NCI-H510A (cell line): ENCODE data around the gene TENM4.

Source experiments
- DNase-seq: peaks from one replicate; lab custom pipeline; 2025; lab: John Stamatoyannopoulos, UW

TENM4 gene

GRCh38 chr11:78744202-78744601 lies 696.6 kb downstream of the TENM4 start:
- DNase-seq = no peak

- DNase-seq = peak; percentile 90
Observed at GRCh38 chr11:78742430-78742829, 698.4 kb downstream of the TENM4 start.

- DNase-seq = no peak
Observed at GRCh38 chr11:78741741-78742140, 699.1 kb downstream of the TENM4 start.

GRCh38 chr11:78740199-78741071 lies 700.4 kb downstream of the TENM4 start:
- DNase-seq = no peak

- no peak for DNase-seq
Observed at GRCh38 chr11:78737891-78738290, 702.9 kb downstream of the TENM4 start.

GRCh38 chr11:78737301-78737700 lies 703.5 kb downstream of the TENM4 start:
- no peak for DNase-seq

- no peak for DNase-seq
Observed at GRCh38 chr11:78735711-78736110, 705.1 kb downstream of the TENM4 start.

GRCh38 chr11:78733031-78733430 lies 707.8 kb downstream of the TENM4 start:
- no peak for DNase-seq

GRCh38 chr11:78732246-78732645 lies 708.6 kb downstream of the TENM4 start:
- no peak for DNase-seq

- DNase-seq = no peak
Observed at GRCh38 chr11:78731027-78731426, 709.8 kb downstream of the TENM4 start.

GRCh38 chr11:78730267-78730824 lies 710.5 kb downstream of the TENM4 start:
- DNase-seq = no peak

GRCh38 chr11:78727816-78728215 lies 713.0 kb downstream of the TENM4 start:
- DNase-seq = no peak

- no peak for DNase-seq
Observed at GRCh38 chr11:78725200-78725599, 715.6 kb downstream of the TENM4 start.

- no peak for DNase-seq
Observed at GRCh38 chr11:78722786-78723185, 718.0 kb downstream of the TENM4 start.

- DNase-seq = no peak
Observed at GRCh38 chr11:78720281-78720989, 720.4 kb downstream of the TENM4 start.

GRCh38 chr11:78717041-78717440 lies 723.8 kb downstream of the TENM4 start:
- DNase-seq = no peak

- DNase-seq = peak; percentile 84
Observed at GRCh38 chr11:78715639-78716311, 725.1 kb downstream of the TENM4 start.

- peak; percentile 96 for DNase-seq
Observed at GRCh38 chr11:78714539-78714938, 726.3 kb downstream of the TENM4 start.

- no peak for DNase-seq
Observed at GRCh38 chr11:78711735-78712134, 729.1 kb downstream of the TENM4 start.

- no peak for DNase-seq
Observed at GRCh38 chr11:78710417-78710816, 730.4 kb downstream of the TENM4 start.

- no peak for DNase-seq
Observed at GRCh38 chr11:78708388-78708787, 732.4 kb downstream of the TENM4 start.

- DNase-seq = no peak
Observed at GRCh38 chr11:78706551-78706950, 734.3 kb downstream of the TENM4 start.
